H9 (cell line): ENCODE data around the gene ETFA. TPM values are rescaled to one million over a fixed set of nuclear protein-coding genes. Genes with fewer than 3 reads are reported as not detected.

Experiments
- DNase-seq: peaks from one replicate; pipeline ENCODE4 v3.0.0-alpha.2; 2017
- H2AFZ ChIP-seq: one replicate; pipeline ENCODE4 v1.6.1; 2013; ENCODE audit warnings: mild to moderate bottlenecking, low read length, control low read depth, moderate library complexity
- H2AK5ac ChIP-seq: 2 replicates; pipeline ENCODE4 v1.6.1; 2013; ENCODE audit warnings: low read length, control low read depth, mixed read lengths; ENCODE audit not compliant: insufficient read length
- H2BK120ac ChIP-seq: one replicate; pipeline ENCODE4 v1.6.1; 2013; ENCODE audit warnings: low read depth, mild to moderate bottlenecking, low read length, control low read depth, inconsistent platforms; ENCODE audit not compliant: poor library complexity, severe bottlenecking
- H2BK12ac ChIP-seq: 2 replicates; pipeline ENCODE4 v1.6.1; 2013; ENCODE audit warnings: low read length, control low read depth, mixed read lengths, low read depth; ENCODE audit not compliant: insufficient read length
- H2BK15ac ChIP-seq: 2 replicates; pipeline ENCODE4 v1.6.1; 2013; ENCODE audit warnings: low read depth, low read length, control low read depth
- H2BK20ac ChIP-seq: one replicate; pipeline ENCODE4 v1.6.1; 2013; ENCODE audit warnings: low read depth, mild to moderate bottlenecking, low read length, control low read depth, inconsistent platforms; ENCODE audit not compliant: poor library complexity, severe bottlenecking
- H2BK5ac ChIP-seq: 2 replicates; pipeline ENCODE4 v1.6.1; 2013; ENCODE audit warnings: low read length, control low read depth, mixed read lengths; ENCODE audit not compliant: insufficient read length
- H3K14ac ChIP-seq: 2 replicates; pipeline ENCODE4 v1.6.1; 2013; ENCODE audit warnings: low read length, control low read depth; ENCODE audit not compliant: insufficient read depth
- H3K18ac ChIP-seq: 2 replicates; pipeline ENCODE4 v1.6.1; 2013; ENCODE audit warnings: low read depth, mild to moderate bottlenecking, mixed read lengths, low read length, control low read depth; ENCODE audit not compliant: insufficient read length
- H3K23ac ChIP-seq: 2 replicates; pipeline ENCODE4 v1.6.1; 2013; ENCODE audit warnings: low read length, control low read depth, mixed read lengths, low read depth; ENCODE audit not compliant: insufficient read length
- H3K23me2 ChIP-seq: 2 replicates; pipeline ENCODE4 v1.6.1; 2013; ENCODE audit warnings: low read depth, mild to moderate bottlenecking, mixed read lengths, low read length, control low read depth; ENCODE audit not compliant: insufficient read length, poor library complexity, severe bottlenecking
- H3K27ac ChIP-seq: 2 replicates; pipeline ENCODE4 v1.5.1; 2013; ENCODE audit warnings: low read length, control low read depth, mixed read lengths, low read depth; ENCODE audit not compliant: insufficient read length
- H3K27me3 ChIP-seq: 2 replicates; pipeline ENCODE4 v1.6.1; 2013; ENCODE audit warnings: low read length, control low read depth, inconsistent platforms; ENCODE audit not compliant: insufficient read depth
- H3K4ac ChIP-seq: 2 replicates; pipeline ENCODE4 v1.6.1; 2013; ENCODE audit warnings: low read depth, mild to moderate bottlenecking, control low read depth, inconsistent platforms, low read length, moderate library complexity
- H3K4me1 ChIP-seq: 2 replicates; pipeline ENCODE4 v1.6.1; 2013; ENCODE audit warnings: low read length, control low read depth, inconsistent platforms; ENCODE audit not compliant: insufficient read depth
- H3K4me2 ChIP-seq: 2 replicates; pipeline ENCODE4 v1.6.1; 2013; ENCODE audit warnings: low read length, control low read depth, mixed read lengths; ENCODE audit not compliant: insufficient read length, insufficient read depth
- H3K56ac ChIP-seq: 2 replicates; pipeline ENCODE4 v1.6.1; 2013; ENCODE audit warnings: low read depth, mild to moderate bottlenecking, mixed read lengths, low read length, control low read depth; ENCODE audit not compliant: insufficient read length
- H3K79me1 ChIP-seq: 2 replicates; pipeline ENCODE4 v1.6.1; 2013; ENCODE audit warnings: low read depth, mild to moderate bottlenecking, moderate library complexity, low read length, control low read depth, inconsistent platforms; ENCODE audit not compliant: insufficient read depth, poor library complexity, severe bottlenecking
- H3K79me2 ChIP-seq: 2 replicates; pipeline ENCODE4 v1.6.1; 2013; ENCODE audit warnings: low read length, control low read depth, inconsistent platforms; ENCODE audit not compliant: insufficient read depth
- H3K9ac ChIP-seq: 2 replicates; pipeline ENCODE4 v1.6.1; 2013; ENCODE audit warnings: low read length, control low read depth, mixed read lengths; ENCODE audit not compliant: insufficient read length; ENCODE audit errors: extremely low read depth
- H3K9me3 ChIP-seq: one replicate; pipeline ENCODE4 v1.6.1; 2013; ENCODE audit warnings: low read depth, low read length, inconsistent platforms; ENCODE audit not compliant: control insufficient read depth
- H3T11ph ChIP-seq: one replicate; pipeline ENCODE4 v1.6.1; 2013; ENCODE audit warnings: mild to moderate bottlenecking, low read length, control low read depth, inconsistent platforms
- H4K20me1 ChIP-seq: one replicate; pipeline ENCODE4 v1.6.1; 2013; ENCODE audit not compliant: control insufficient read depth, insufficient read length, insufficient read depth
- H4K5ac ChIP-seq: 2 replicates; pipeline ENCODE4 v1.6.1; 2013; ENCODE audit warnings: low read depth, mild to moderate bottlenecking, mixed read lengths, low read length, control low read depth; ENCODE audit not compliant: insufficient read length
- H4K8ac ChIP-seq: replicated peaks from 2 replicates; pipeline ENCODE4 v1.6.1; 2013; ENCODE audit warnings: low read length, control low read depth, mixed read lengths, low read depth; ENCODE audit not compliant: insufficient read length
- H4K91ac ChIP-seq: 2 replicates; pipeline ENCODE4 v1.6.1; 2013; ENCODE audit warnings: low read depth, mild to moderate bottlenecking, moderate library complexity, mixed read lengths, low read length, control low read depth; ENCODE audit not compliant: insufficient read length
- H3K27ac Mint-ChIP-seq, 3 experiments: 2 replicates in 2 of 3; 3 replicates in 1 of 3; pipeline ENCODE4 v1.8.0; 2020 to 2021; ENCODE audit warnings: mixed read lengths in 3 of 3, mild to moderate bottlenecking in 1 of 3, moderate library complexity in 1 of 3
- H3K27me3 Mint-ChIP-seq: 2 replicates; pipeline ENCODE4 v1.8.0; 2021; ENCODE audit warnings: low read depth, mild to moderate bottlenecking, moderate library complexity, mixed read lengths
- H3K36me3 Mint-ChIP-seq, 3 experiments: 2 replicates in 2 of 3; 3 replicates in 1 of 3; pipeline ENCODE4 v1.8.0; 2020 to 2021; ENCODE audit warnings: low read depth in 3 of 3, mixed read lengths in 3 of 3; ENCODE audit not compliant: insufficient read depth in 1 of 3
- H3K4me1 Mint-ChIP-seq, 2 experiments: 2 replicates each; pipeline ENCODE4 v1.8.0; 2020; ENCODE audit warnings: mixed read lengths in 2 of 2
- H3K4me3 Mint-ChIP-seq, 2 experiments: 2 replicates in 1 of 2; 3 replicates in 1 of 2; pipeline ENCODE4 v1.8.0; 2020 to 2021; ENCODE audit warnings: mild to moderate bottlenecking in 2 of 2, mixed read lengths in 2 of 2, moderate library complexity in 1 of 2
- H3K9me3 Mint-ChIP-seq, 2 experiments: 2 replicates in 1 of 2; 3 replicates in 1 of 2; pipeline ENCODE4 v1.8.0; 2020; ENCODE audit warnings: mild to moderate bottlenecking in 2 of 2, mixed read lengths in 2 of 2, moderate library complexity in 1 of 2
- CTCF ChIP-seq: fragments of 200-600 bp; sonication (generic); conservative IDR thresholded peaks from 3 replicates; pipeline ENCODE4 v1.8.0; 2021; ENCODE audit warnings: antibody characterized with exemption, mild to moderate bottlenecking
- WGBS: extraction: QIAGEN DNeasy Blood & Tissue Kit; methylation state at CpG from one replicate; pipeline ENCODE4 v1.1.7; 2013; ENCODE audit warnings: missing lambda C conversion rate, low lambda C conversion rate, mixed read lengths; ENCODE audit not compliant: insufficient read length; ENCODE audit errors: extremely low coverage; 5-methylcytosine and 5-hydroxymethylcytosine counted together
- total RNA-seq: library from RNA; stranded (reverse); gene quantifications from 2 replicates; pipeline ENCODE4 v1.2.1, GENCODE V29; 2021

Gene ETFA
- total RNA-seq, 1 experiment from 2014 or later = 109 TPM

DNA sequence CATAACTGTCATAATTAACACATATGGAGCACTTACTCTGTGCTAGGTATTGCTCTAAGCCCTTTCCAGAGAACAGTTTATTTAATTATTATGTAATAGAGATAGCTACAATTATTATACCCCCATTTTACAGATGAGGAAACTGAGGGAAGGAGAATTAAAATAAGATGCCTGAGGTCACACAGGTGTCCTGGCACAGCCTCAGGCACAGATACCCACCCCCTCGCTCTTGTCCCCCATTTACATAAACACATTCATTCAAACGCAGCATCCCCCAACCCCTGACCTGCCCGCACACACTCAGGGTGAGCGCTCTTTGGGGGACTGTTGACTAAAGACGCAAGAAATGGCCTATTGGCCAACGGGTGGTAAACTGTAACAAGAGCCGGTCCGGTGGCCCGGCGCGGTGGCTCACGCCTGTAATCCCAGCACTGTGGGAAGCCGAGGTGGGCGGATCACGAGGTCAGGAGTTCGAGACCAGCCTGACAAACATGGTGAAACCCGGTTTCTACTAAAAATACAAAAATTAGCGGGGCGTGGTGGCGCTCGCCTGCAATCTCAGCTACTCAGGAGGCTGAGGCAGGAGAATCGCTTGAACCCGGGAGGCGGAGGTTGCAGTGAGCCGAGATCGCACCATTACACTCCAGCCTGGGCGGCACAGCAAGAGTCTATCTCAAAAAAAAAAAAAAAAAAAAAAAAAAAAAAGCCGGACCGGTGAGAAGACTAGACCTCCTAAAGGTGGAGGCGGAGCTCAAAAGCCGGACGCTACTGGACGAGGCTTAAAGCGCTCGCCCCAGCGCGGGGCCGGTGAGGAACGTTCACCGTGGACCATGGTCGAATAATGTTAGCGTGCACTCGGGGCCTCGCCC is 23.4 kb upstream of the ETFA start:
- no peak for DNase-seq
- no peak overlapping the region for H3K4ac ChIP-seq
- peak overlapping the region; percentile 92 for H3K4me2 ChIP-seq
- Mint-ChIP-seq H3K4me3 (peak overlapping the region; percentile 65 to 84), H3K27me3 (peaks cover 77% of the 10 kb centered on the region), H3K9me3 (peaks cover 0 to 20% of the 10 kb centered on the region in 2 experiments; a peak in 3 of 5 replicates), H3K36me3 (no peaks in the 10 kb centered on the region; a peak in 1 of 7 replicates), H3K4me1 (peaks cover 31 to 43% of the 10 kb centered on the region in 2 experiments), H3K27ac (no peak overlapping the region)
- H3K18ac ChIP-seq = peak overlapping the region; percentile 35
- no peak overlapping the region for H2BK20ac ChIP-seq
- no peak overlapping the region for H3K23ac ChIP-seq
- H2BK120ac ChIP-seq = no peak overlapping the region
- no peak overlapping the region for H2AFZ ChIP-seq
- H3K14ac ChIP-seq = no peak overlapping the region
- H2BK15ac ChIP-seq = no peak overlapping the region
- no peaks in the 10 kb centered on the region for H3K79me1 ChIP-seq
- H3K9me3 ChIP-seq = no peaks in the 10 kb centered on the region
- H3T11ph ChIP-seq = no peak overlapping the region
- H4K5ac ChIP-seq = no peak overlapping the region
- no peak overlapping the region for H2BK12ac ChIP-seq
- H3K9ac ChIP-seq = no peak overlapping the region
- H3K79me2 ChIP-seq = no peaks in the 10 kb centered on the region
- H3K27me3 ChIP-seq = peaks cover 30% of the 10 kb centered on the region
- no peak overlapping the region for H3K56ac ChIP-seq
- no peak overlapping the region for H4K8ac ChIP-seq
- TF ChIP-seq CTCF = no peak
- H2AK5ac ChIP-seq = no peak overlapping the region
- H3K27ac ChIP-seq = no peak overlapping the region
- peaks cover 14% of the 10 kb centered on the region for H3K23me2 ChIP-seq
- no peaks in the 10 kb centered on the region for H4K20me1 ChIP-seq
- H3K4me1 ChIP-seq = peaks cover 3% of the 10 kb centered on the region; the same call in 1 of the 2 replicates
- no CpG with 5 or more reads among the region's 44 CpGs for WGBS
- no peak overlapping the region for H2BK5ac ChIP-seq
- no peak overlapping the region for H4K91ac ChIP-seq
